COLO829 (cell line): ENCODE results near the gene LRRC42.

Experiments used
- DNase-seq: peaks from one replicate; pipeline ENCODE4 v3.0.0; 2012; ENCODE audit warnings: low spot score

Gene LRRC42

GRCh38 chr1:54004481-54005049, 58.4 kb downstream of the LRRC42 start:
- DNase-seq, result no peak

- DNase-seq, result no peak
These were observed 60.4 kb downstream of the LRRC42 start for GRCh38 chr1:54006508-54006907.

GRCh38 chr1:54007613-54008012, 61.5 kb downstream of the LRRC42 start:
- no peak for DNase-seq

- no peak for DNase-seq
These were observed 62.7 kb downstream of the LRRC42 start for GRCh38 chr1:54008876-54009275.

- no peak for DNase-seq
These were observed 63.3 kb downstream of the LRRC42 start for GRCh38 chr1:54009406-54009805.

- no peak for DNase-seq
These were observed 64.4 kb downstream of the LRRC42 start for GRCh38 chr1:54010415-54011117.

- DNase-seq, result no peak
These were observed 65.3 kb downstream of the LRRC42 start for GRCh38 chr1:54011316-54012007.

- no peak for DNase-seq
These were observed 65.8 kb downstream of the LRRC42 start for GRCh38 chr1:54012008-54012325.

- no peak for DNase-seq
These were observed 66.7 kb downstream of the LRRC42 start for GRCh38 chr1:54012863-54013262.

GRCh38 chr1:54013393-54014008, 67.4 kb downstream of the LRRC42 start:
- DNase-seq, result no peak

GRCh38 chr1:54014009-54014629, 68.0 kb downstream of the LRRC42 start:
- no peak for DNase-seq

GRCh38 chr1:54016343-54017282, 70.5 kb downstream of the LRRC42 start:
- no peak for DNase-seq
